CD14-positive monocyte (primary cell): ENCODE data around the gene ABHD14A. TPM values are rescaled to one million over a fixed set of nuclear protein-coding genes. Genes with fewer than 3 reads are reported as not detected.

Source experiments
- DNase-seq, 3 donors: peaks; one replicate each; pipeline ENCODE4 v3.0.0-alpha.2; 2011 to 2022
- H2AFZ ChIP-seq: 2 replicates; pipeline ENCODE4 v1.6.0; 2012; ENCODE audit warnings: mild to moderate bottlenecking, low read depth, low read length, inconsistent platforms; ENCODE audit not compliant: insufficient read depth, poor library complexity, severe bottlenecking
- H3K27ac ChIP-seq, 2 donors: 1 replicate in 1 of 2; 2 replicates in 1 of 2; pipeline ENCODE4 v1.5.1; 2012 to 2013; ENCODE audit warnings: low read length in 2 of 2, control low read depth in 1 of 2, inconsistent platforms in 1 of 2, low read depth in 1 of 2, mild to moderate bottlenecking in 1 of 2
- H3K27me3 ChIP-seq, 2 donors: one replicate each; pipeline versions ENCODE4 v1.6.0 to v1.6.1; 2011 to 2013; ENCODE audit warnings: low read length in 2 of 2; ENCODE audit not compliant: control insufficient read depth in 2 of 2, insufficient read depth in 2 of 2
- H3K36me3 ChIP-seq, 2 donors: replicated peaks in 1 of 2; 1 replicate in 1 of 2; 2 replicates in 1 of 2; pipeline versions ENCODE4 v1.5.1 to v1.6.1; 2012 to 2013; ENCODE audit warnings: low read length in 2 of 2, control low read depth in 1 of 2, inconsistent platforms in 1 of 2, mild to moderate bottlenecking in 1 of 2; ENCODE audit not compliant: insufficient read depth in 2 of 2, control insufficient read depth in 1 of 2
- H3K4me1 ChIP-seq, 2 donors: 1 replicate in 1 of 2; 2 replicates in 1 of 2; pipeline versions ENCODE4 v1.5.1 to v1.6.1; 2012 to 2013; ENCODE audit warnings: low read length in 2 of 2, control low read depth in 1 of 2, inconsistent platforms in 1 of 2, mild to moderate bottlenecking in 1 of 2, moderate library complexity in 1 of 2; ENCODE audit not compliant: insufficient read depth in 2 of 2, control insufficient read depth in 1 of 2
- H3K4me2 ChIP-seq: replicated peaks from 2 replicates; pipeline ENCODE3; 2012; ENCODE audit warnings: low read length, moderate library complexity, mild to moderate bottlenecking; ENCODE audit not compliant: poor library complexity, severe bottlenecking; ENCODE audit errors: extremely low read depth
- H3K4me3 ChIP-seq, 3 experiments: fragments of 200-600 bp in 1 of 3; sonication (generic) in 1 of 3; replicated peaks in 1 of 3; 1 replicate in 2 of 3; 2 replicates in 1 of 3; pipeline ENCODE4 v1.5.1; 2011 to 2013; ENCODE audit warnings: low read length in 3 of 3, mild to moderate bottlenecking in 3 of 3, control low read depth in 2 of 3, low read depth in 2 of 3, inconsistent platforms in 1 of 3, moderate library complexity in 1 of 3
- H3K79me2 ChIP-seq: 2 replicates; pipeline ENCODE4 v1.6.0; 2012; ENCODE audit warnings: mild to moderate bottlenecking, control low read depth, inconsistent platforms, low read length, moderate library complexity; ENCODE audit not compliant: insufficient read depth
- H3K9ac ChIP-seq: 2 replicates; pipeline ENCODE4 v1.6.0; 2017; ENCODE audit warnings: low read length, mild to moderate bottlenecking; ENCODE audit not compliant: insufficient read depth, poor library complexity, severe bottlenecking
- H3K9me3 ChIP-seq, 2 donors: replicated peaks in 1 of 2; 1 replicate in 1 of 2; 2 replicates in 1 of 2; pipeline versions ENCODE4 v1.5.1 to v1.6.1; 2012 to 2013; ENCODE audit warnings: low read length in 2 of 2, control low read depth in 1 of 2; ENCODE audit not compliant: control insufficient read depth in 1 of 2, insufficient read depth in 1 of 2
- H4K20me1 ChIP-seq: 2 replicates; pipeline ENCODE4 v1.6.0; 2012; ENCODE audit warnings: mild to moderate bottlenecking, low read length, control low read depth, moderate library complexity; ENCODE audit not compliant: insufficient read depth
- H3K27ac Mint-ChIP-seq, 7 donors: one replicate each; pipeline ENCODE4 v1.8.0; 2020; ENCODE audit warnings: mild to moderate bottlenecking in 7 of 7, mixed read lengths in 7 of 7, moderate library complexity in 6 of 7, inconsistent platforms in 2 of 7
- H3K27me3 Mint-ChIP-seq, 3 donors: one replicate each; pipeline ENCODE4 v1.8.0; 2021 to 2022; ENCODE audit warnings: low read depth in 3 of 3, mild to moderate bottlenecking in 3 of 3, mixed read lengths in 3 of 3, moderate library complexity in 3 of 3, inconsistent platforms in 1 of 3
- H3K36me3 Mint-ChIP-seq, 2 donors: one replicate each; pipeline ENCODE4 v1.8.0; 2020; ENCODE audit warnings: mixed read lengths in 2 of 2, inconsistent platforms in 1 of 2, mild to moderate bottlenecking in 1 of 2
- H3K4me1 Mint-ChIP-seq: one replicate; pipeline ENCODE4 v1.8.0; 2020; ENCODE audit warnings: mild to moderate bottlenecking, mixed read lengths
- H3K4me3 Mint-ChIP-seq, 2 donors: one replicate each; pipeline ENCODE4 v1.8.0; 2020; ENCODE audit warnings: mild to moderate bottlenecking in 2 of 2, mixed read lengths in 2 of 2, moderate library complexity in 1 of 2
- H3K9me3 Mint-ChIP-seq, 7 donors: one replicate each; pipeline ENCODE4 v1.8.0; 2020 to 2022; ENCODE audit warnings: mixed read lengths in 7 of 7, mild to moderate bottlenecking in 6 of 7, moderate library complexity in 6 of 7, inconsistent platforms in 2 of 7
- CTCF ChIP-seq: fragments of 200-600 bp; IDR thresholded peaks from one replicate; pipeline ENCODE4 v1.8.0; 2022; ENCODE audit warnings: antibody characterized with exemption, mild to moderate bottlenecking
- WGBS: methylation state at CpG from one replicate; pipeline ENCODE4 v1.1.5; 2013; ENCODE audit warnings: missing lambda C conversion rate; ENCODE audit not compliant: insufficient coverage; 5-methylcytosine and 5-hydroxymethylcytosine counted together
- intact Hi-C, 2 donors: fragments of 100-400 bp; cut with micrococcal nuclease; formaldehyde crosslinking; loops; one replicate each; pipeline versions ENCODE4 v1.15.0 to v1.15.1; 2023
- polyA plus RNA-seq, 3 donors: library from polyadenylated mRNA; depleted of rRNA in 1 of 3; unstranded in 2 of 3; stranded (reverse) in 1 of 3; fragments of 300-500 nt in 2 of 3; fragments of >200 nt in 1 of 3; fragmentation: Illumina TruSeq in 2 of 3; gene quantifications; 1 replicate in 2 of 3; 2 replicates in 1 of 3; pipeline ENCODE4 v1.2.3, GENCODE V29; 2012 to 2021

The ABHD14A gene
- polyA plus RNA-seq, 3 donors: 6.9 to 13.2 (median 11.7) TPM

- H2AFZ ChIP-seq: no peak overlapping the region
- Mint-ChIP-seq H3K4me3 (no peak overlapping the region), H3K27me3 (peaks cover 22 to 55% (median 22%) of the 10 kb centered on the region in 3 donors), H3K9me3 (peaks cover 0 to 4% (median 0%) of the 10 kb centered on the region in 7 donors), H3K27ac (no peak overlapping the region), H3K36me3 (peaks cover 0 to under 1% of the 10 kb centered on the region in 2 donors), H3K4me1 (peaks cover 22% of the 10 kb centered on the region)
- intact Hi-C loops: no loop called here
- no peak for TF ChIP-seq CTCF
- H3K79me2 ChIP-seq: no peaks in the 10 kb centered on the region
- no peak for DNase-seq
- H3K27me3 ChIP-seq: peaks cover 2 to 40% of the 10 kb centered on the region in 2 donors
- H3K36me3 ChIP-seq: no peaks in the 10 kb centered on the region
- H3K4me2 ChIP-seq: no peak overlapping the region
- H3K9me3 ChIP-seq: no peaks in the 10 kb centered on the region
- WGBS: 100% methylated on average over 7 of the region's 7 CpGs
- H4K20me1 ChIP-seq: no peaks in the 10 kb centered on the region
- peaks cover 26 to 33% of the 10 kb centered on the region in 2 donors for H3K4me1 ChIP-seq
- no peak overlapping the region for H3K27ac ChIP-seq
- no peak overlapping the region for H3K4me3 ChIP-seq
- H3K9ac ChIP-seq: no peak overlapping the region
These were observed 15.2 kb upstream of the ABHD14A start for GRCh38 chr3:51959651-51960050.

DNA sequence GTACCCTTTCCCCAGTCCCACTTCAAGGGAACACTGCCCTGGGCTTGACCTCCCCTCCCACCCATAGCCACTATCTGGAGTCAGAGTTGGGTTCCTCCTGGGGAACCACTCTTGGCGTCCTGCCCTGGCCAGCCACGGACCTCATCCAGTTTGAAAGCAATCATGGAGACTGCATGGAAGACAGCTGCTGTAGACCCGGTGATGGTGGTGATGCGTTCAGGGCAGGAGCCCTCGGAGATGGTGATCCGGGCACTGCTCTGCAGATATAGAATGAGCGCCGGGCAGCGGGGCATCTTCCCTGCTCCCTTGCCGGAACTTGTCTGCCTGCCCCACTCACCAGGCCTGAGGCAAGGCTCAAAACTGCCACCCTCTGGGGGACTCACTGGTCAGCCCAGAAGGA lies 14.5 kb upstream of the ABHD14A start:
- Histone ChIP-seq H3K36me3 (no peaks in the 10 kb centered on the region), H2AFZ (no peak overlapping the region), H3K4me3 (no peak overlapping the region), H4K20me1 (no peaks in the 10 kb centered on the region), H3K4me1 (peaks cover 19 to 25% of the 10 kb centered on the region in 2 donors), H3K4me2 (no peak overlapping the region), H3K27ac (no peak overlapping the region), H3K79me2 (no peaks in the 10 kb centered on the region), H3K9me3 (no peaks in the 10 kb centered on the region), H3K9ac (no peak overlapping the region), H3K27me3 (peaks cover 2 to 37% of the 10 kb centered on the region in 2 donors)
- intact Hi-C loops: no loop called here
- 65% methylated on average over 4 of the region's 10 CpGs for WGBS
- peaks cover 15% of the 10 kb centered on the region for H3K4me1 Mint-ChIP-seq
- no peak overlapping the region for H3K27ac Mint-ChIP-seq
- no peak for TF ChIP-seq CTCF
- peaks cover 23 to 59% (median 25%) of the 10 kb centered on the region in 3 donors for H3K27me3 Mint-ChIP-seq
- DNase-seq: no peak
- peaks cover 0 to 5% of the 10 kb centered on the region in 2 donors for H3K36me3 Mint-ChIP-seq
- H3K4me3 Mint-ChIP-seq: peak overlapping the region in 1 of 2 donors; percentile 21
- peaks cover 0 to 2% (median 0%) of the 10 kb centered on the region in 7 donors for H3K9me3 Mint-ChIP-seq
